Ascending aorta (tissue), 2 donors: Measurements from ENCODE around the gene PTPRC. TPM values are rescaled to one million over a fixed set of nuclear protein-coding genes. Genes with fewer than 3 reads are reported as not detected.

Experiments
- DNase-seq, 2 donors: peaks; one replicate each; pipeline ENCODE4 v3.0.0-alpha.2; 2019; ENCODE audit warnings: low spot score in 2 of 2
- H3K27ac ChIP-seq, 2 donors: fragments of 200-600 bp; sonication (generic); one replicate each; pipeline ENCODE4 v1.5.1; 2016 to 2017; ENCODE audit warnings: mild to moderate bottlenecking in 1 of 2
- H3K27me3 ChIP-seq: fragments of 200-600 bp; sonication (generic); one replicate; pipeline ENCODE4 v1.5.1; 2017
- H3K36me3 ChIP-seq, 2 donors: fragments of 200-600 bp; sonication (generic); one replicate each; pipeline ENCODE4 v1.5.1; 2016
- H3K4me1 ChIP-seq, 2 donors: fragments of 200-600 bp; sonication (generic); one replicate each; pipeline ENCODE4 v1.5.1; 2016 to 2017; ENCODE audit warnings: mild to moderate bottlenecking in 1 of 2
- H3K4me3 ChIP-seq, 2 donors: fragments of 200-600 bp; sonication (generic); one replicate each; pipeline ENCODE4 v1.5.1; 2016 to 2017; ENCODE audit warnings: mild to moderate bottlenecking in 1 of 2
- H3K9me3 ChIP-seq, 2 donors: fragments of 200-600 bp; sonication (generic); one replicate each; pipeline ENCODE4 v1.5.1; 2016
- intact Hi-C: fragments of 100-400 bp; cut with DNase I; formaldehyde crosslinking; loops from one replicate; pipeline ENCODE4 v1.15.1; 2023
- total RNA-seq: library from RNA; depleted of rRNA; stranded (reverse); fragments of >200 nt; gene quantifications from one replicate; pipeline ENCODE4 v1.1.0, GENCODE V29; 2016
- TF ChIP-seq, protein P1 (sequence below), 3 experiments: fragments of 200-600 bp in 2 of 3; fragments of 450-650 bp in 1 of 3; sonication (generic) in 2 of 3; IDR thresholded peaks; one replicate each; pipeline ENCODE4 v1.5.1; 2016 to 2019; ENCODE audit warnings: antibody characterized with exemption in 3 of 3, mild to moderate bottlenecking in 1 of 3, moderate library complexity in 1 of 3

Gene PTPRC
- total RNA-seq, 1 donor from 2014 or later: 21.3 TPM

- H3K4me3 ChIP-seq: no peak overlapping the region
- H3K27me3 ChIP-seq: no peaks in the 10 kb centered on the region
- DNase-seq: no peak
- intact Hi-C loops: no loop called here
- TF ChIP-seq, protein P1, sequence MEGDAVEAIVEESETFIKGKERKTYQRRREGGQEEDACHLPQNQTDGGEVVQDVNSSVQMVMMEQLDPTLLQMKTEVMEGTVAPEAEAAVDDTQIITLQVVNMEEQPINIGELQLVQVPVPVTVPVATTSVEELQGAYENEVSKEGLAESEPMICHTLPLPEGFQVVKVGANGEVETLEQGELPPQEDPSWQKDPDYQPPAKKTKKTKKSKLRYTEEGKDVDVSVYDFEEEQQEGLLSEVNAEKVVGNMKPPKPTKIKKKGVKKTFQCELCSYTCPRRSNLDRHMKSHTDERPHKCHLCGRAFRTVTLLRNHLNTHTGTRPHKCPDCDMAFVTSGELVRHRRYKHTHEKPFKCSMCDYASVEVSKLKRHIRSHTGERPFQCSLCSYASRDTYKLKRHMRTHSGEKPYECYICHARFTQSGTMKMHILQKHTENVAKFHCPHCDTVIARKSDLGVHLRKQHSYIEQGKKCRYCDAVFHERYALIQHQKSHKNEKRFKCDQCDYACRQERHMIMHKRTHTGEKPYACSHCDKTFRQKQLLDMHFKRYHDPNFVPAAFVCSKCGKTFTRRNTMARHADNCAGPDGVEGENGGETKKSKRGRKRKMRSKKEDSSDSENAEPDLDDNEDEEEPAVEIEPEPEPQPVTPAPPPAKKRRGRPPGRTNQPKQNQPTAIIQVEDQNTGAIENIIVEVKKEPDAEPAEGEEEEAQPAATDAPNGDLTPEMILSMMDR (IDR thresholded peaks at IDR 0.05): no peak
- H3K4me1 ChIP-seq: no peaks in the 10 kb centered on the region
- H3K9me3 ChIP-seq: no peaks in the 10 kb centered on the region
- no peaks in the 10 kb centered on the region for H3K36me3 ChIP-seq
- H3K27ac ChIP-seq: no peak overlapping the region
These were observed 10.6 kb downstream of the PTPRC start for GRCh38 chr1:198649232-198649967.

- intact Hi-C loops: no loop called here
- H3K27ac ChIP-seq: no peak overlapping the region
- no peaks in the 10 kb centered on the region for H3K9me3 ChIP-seq
- no peak for DNase-seq
- TF ChIP-seq, protein P1 (IDR thresholded peaks at IDR 0.05): no peak
- no peaks in the 10 kb centered on the region for H3K27me3 ChIP-seq
- H3K4me1 ChIP-seq: no peaks in the 10 kb centered on the region
- no peaks in the 10 kb centered on the region for H3K36me3 ChIP-seq
- H3K4me3 ChIP-seq: no peak overlapping the region
These were observed 11.1 kb downstream of the PTPRC start for GRCh38 chr1:198649968-198650338.

DNA sequence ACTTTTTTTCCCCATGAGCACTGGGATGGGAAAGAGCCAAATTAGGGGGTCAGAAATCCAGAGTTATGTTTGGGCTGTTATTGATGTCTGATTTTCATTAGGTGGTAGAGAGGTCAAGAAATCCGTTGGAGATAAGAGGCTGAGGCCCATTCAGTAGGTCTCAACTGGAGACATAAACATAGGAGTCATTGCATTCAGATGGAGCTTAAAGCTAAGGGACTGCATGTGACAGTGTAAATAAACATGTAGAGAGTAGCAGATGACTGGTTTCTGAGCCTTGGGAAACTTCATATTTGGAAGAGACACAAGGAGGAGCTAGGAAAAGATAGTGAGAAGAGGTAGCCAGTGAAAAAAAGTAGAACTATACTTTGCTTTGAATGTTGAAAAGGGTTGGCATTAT lies 11.7 kb downstream of the PTPRC start:
- no peaks in the 10 kb centered on the region for H3K27me3 ChIP-seq
- H3K9me3 ChIP-seq: no peaks in the 10 kb centered on the region
- no peaks in the 10 kb centered on the region for H3K4me1 ChIP-seq
- intact Hi-C loops: no loop called here
- H3K27ac ChIP-seq: no peak overlapping the region
- no peaks in the 10 kb centered on the region for H3K36me3 ChIP-seq
- H3K4me3 ChIP-seq: no peak overlapping the region
- TF ChIP-seq, protein P1 (IDR thresholded peaks at IDR 0.05): no peak
- DNase-seq: no peak

DNA sequence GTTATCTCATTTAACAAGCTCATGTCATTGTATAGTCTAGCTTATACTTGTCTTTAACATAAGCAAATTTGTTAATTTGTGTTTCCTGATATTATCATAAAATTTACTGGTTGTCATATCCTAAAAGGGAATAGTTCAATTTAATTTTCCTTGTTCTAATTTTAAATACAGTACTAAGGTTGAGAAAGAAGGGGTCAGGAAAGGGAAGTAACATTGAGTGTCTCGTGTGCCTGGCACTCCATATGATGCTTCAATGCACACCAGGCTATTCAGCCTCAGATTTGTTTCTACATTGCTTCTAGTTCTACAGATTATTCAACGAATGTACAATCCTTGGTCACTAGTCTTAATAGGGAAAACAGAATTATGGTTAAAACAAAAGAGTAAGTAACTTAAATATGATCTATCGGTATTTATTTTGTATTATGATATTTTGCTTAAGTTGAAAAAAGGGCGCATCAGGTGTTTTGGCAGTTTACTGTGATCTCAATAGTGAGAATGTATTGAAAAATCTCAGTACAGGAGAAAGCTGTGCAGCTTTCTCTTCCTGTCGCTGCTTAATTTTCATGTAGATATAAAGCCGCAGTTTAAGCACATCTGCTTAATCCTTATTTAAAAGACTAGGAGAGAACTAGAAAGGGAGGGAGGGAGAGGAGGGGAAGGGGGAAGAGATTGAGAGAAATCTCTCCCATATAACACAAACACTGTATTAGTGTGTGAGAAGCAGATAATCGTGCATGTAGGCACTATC lies 13.0 kb downstream of the PTPRC start:
- no peak for DNase-seq
- Histone ChIP-seq H3K36me3 (no peaks in the 10 kb centered on the region), H3K27me3 (no peaks in the 10 kb centered on the region), H3K4me1 (no peaks in the 10 kb centered on the region), H3K27ac (no peak overlapping the region), H3K4me3 (no peak overlapping the region), H3K9me3 (no peaks in the 10 kb centered on the region)
- TF ChIP-seq, protein P1 (IDR thresholded peaks at IDR 0.05): no peak
- intact Hi-C loops: no loop called here

GRCh38 chr1:198653808-198654413 lies 15.1 kb downstream of the PTPRC start:
- DNase-seq: no peak
- H3K4me3 ChIP-seq: no peak overlapping the region
- intact Hi-C loops: no loop called here
- no peaks in the 10 kb centered on the region for H3K9me3 ChIP-seq
- no peaks in the 10 kb centered on the region for H3K36me3 ChIP-seq
- H3K27ac ChIP-seq: no peak overlapping the region
- no peaks in the 10 kb centered on the region for H3K4me1 ChIP-seq
- no peaks in the 10 kb centered on the region for H3K27me3 ChIP-seq
- TF ChIP-seq, protein P1 (IDR thresholded peaks at IDR 0.05): no peak
